ENCODE results near the gene SCG2.

SCG2 gene

DNA sequence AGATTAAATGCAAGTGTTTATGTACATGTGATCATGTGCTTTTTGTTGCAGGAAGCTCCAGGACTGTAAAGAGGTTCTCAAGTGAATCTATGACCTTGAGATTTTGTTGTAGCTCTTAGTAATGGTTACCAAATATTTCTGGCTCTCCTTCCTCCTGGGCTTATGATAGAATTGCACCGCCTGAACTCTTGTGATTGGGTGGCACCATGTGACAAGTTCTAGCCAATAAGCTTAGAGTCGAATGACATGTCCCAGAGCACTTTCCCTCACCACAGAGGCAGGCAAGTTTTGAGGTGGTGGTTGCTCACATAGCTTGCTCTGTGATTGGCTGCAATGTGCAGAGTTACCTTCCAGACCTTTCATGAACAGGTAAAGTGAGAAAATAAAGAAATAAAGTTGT lies 8.9 kb upstream of the SCG2 start:
- no peaks in the 10 kb centered on the region for H3K36me3 ChIP-seq (ENCODE audit: control insufficient read depth, low read length)
- H3K9me2 ChIP-seq (replicated peaks; ENCODE audit: control insufficient read depth, low read length): no peaks in the 10 kb centered on the region
- H3K4me3 ChIP-seq (ENCODE audit: low read length): no peak overlapping the region
- no peaks in the 10 kb centered on the region for H3K4me1 ChIP-seq (ENCODE audit: control insufficient read depth, low read length)
- H3K79me2 ChIP-seq (ENCODE audit: control insufficient read depth, low read length): no peaks in the 10 kb centered on the region
- no peaks in the 10 kb centered on the region for H3K9me3 ChIP-seq (ENCODE audit: control insufficient read depth, insufficient read depth, low read length)
- no peak overlapping the region for H3K27ac ChIP-seq (ENCODE audit: low read depth, low read length)
- H3F3A ChIP-seq (ENCODE audit: control insufficient read depth, insufficient read depth): no peaks in the 10 kb centered on the region
- TF ChIP-seq, protein P1, sequence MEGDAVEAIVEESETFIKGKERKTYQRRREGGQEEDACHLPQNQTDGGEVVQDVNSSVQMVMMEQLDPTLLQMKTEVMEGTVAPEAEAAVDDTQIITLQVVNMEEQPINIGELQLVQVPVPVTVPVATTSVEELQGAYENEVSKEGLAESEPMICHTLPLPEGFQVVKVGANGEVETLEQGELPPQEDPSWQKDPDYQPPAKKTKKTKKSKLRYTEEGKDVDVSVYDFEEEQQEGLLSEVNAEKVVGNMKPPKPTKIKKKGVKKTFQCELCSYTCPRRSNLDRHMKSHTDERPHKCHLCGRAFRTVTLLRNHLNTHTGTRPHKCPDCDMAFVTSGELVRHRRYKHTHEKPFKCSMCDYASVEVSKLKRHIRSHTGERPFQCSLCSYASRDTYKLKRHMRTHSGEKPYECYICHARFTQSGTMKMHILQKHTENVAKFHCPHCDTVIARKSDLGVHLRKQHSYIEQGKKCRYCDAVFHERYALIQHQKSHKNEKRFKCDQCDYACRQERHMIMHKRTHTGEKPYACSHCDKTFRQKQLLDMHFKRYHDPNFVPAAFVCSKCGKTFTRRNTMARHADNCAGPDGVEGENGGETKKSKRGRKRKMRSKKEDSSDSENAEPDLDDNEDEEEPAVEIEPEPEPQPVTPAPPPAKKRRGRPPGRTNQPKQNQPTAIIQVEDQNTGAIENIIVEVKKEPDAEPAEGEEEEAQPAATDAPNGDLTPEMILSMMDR (IDR thresholded peaks at IDR 0.05; ENCODE audit: low read depth, low read length, poor library complexity, severe bottlenecking): no peak
- no peak for TF ChIP-seq EZH2phosphoT487 (IDR thresholded peaks at IDR 0.05; ENCODE audit: borderline replicate concordance, low read length)
- H4K20me1 ChIP-seq (ENCODE audit: control insufficient read depth, insufficient read depth, low read depth, low read length): no peaks in the 10 kb centered on the region
- H3K27me3 ChIP-seq (ENCODE audit: control insufficient read depth, low read length): peaks cover 2% of the 10 kb centered on the region
- no peak overlapping the region for H3K4me2 ChIP-seq (ENCODE audit: low read length)

DNA sequence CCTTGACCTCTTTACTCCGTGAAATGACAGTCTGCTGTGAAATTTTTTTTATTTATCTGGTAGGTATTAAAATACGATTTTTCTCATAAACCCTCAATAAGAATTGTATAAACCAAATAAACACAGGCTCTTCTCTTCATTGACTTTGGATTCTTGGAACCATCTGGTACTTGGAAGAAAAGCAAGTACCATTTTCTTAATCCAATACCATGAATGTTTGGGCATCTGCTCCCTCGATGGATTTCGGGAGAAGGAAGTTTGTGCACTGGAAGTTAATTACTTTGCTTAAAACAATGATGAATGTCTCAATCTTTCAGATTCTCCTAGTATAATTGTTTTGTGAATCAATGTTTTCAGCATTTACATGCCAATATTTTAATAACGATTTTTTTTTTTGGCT lies 5.3 kb upstream of the SCG2 start:
- Histone ChIP-seq H3K4me3 (ENCODE audit: low read length) (no peak overlapping the region), H4K20me1 (ENCODE audit: control insufficient read depth, insufficient read depth, low read depth, low read length) (no peaks in the 10 kb centered on the region), H3F3A (ENCODE audit: control insufficient read depth, insufficient read depth) (no peaks in the 10 kb centered on the region), H3K27me3 (ENCODE audit: control insufficient read depth, low read length) (no peaks in the 10 kb centered on the region), H3K4me2 (ENCODE audit: low read length) (no peak overlapping the region), H3K27ac (ENCODE audit: low read depth, low read length) (no peak overlapping the region), H3K9me2 (replicated peaks; ENCODE audit: control insufficient read depth, low read length) (no peaks in the 10 kb centered on the region), H3K4me1 (ENCODE audit: control insufficient read depth, low read length) (no peaks in the 10 kb centered on the region), H3K9me3 (ENCODE audit: control insufficient read depth, insufficient read depth, low read length) (no peaks in the 10 kb centered on the region), H3K79me2 (ENCODE audit: control insufficient read depth, low read length) (no peaks in the 10 kb centered on the region), H3K36me3 (ENCODE audit: control insufficient read depth, low read length) (no peaks in the 10 kb centered on the region)
- TF ChIP-seq EZH2phosphoT487 (IDR thresholded peaks at IDR 0.05; ENCODE audit: borderline replicate concordance, low read length): no peak
- TF ChIP-seq, protein P1 (IDR thresholded peaks at IDR 0.05; ENCODE audit: low read depth, low read length, poor library complexity, severe bottlenecking): no peak

DNA sequence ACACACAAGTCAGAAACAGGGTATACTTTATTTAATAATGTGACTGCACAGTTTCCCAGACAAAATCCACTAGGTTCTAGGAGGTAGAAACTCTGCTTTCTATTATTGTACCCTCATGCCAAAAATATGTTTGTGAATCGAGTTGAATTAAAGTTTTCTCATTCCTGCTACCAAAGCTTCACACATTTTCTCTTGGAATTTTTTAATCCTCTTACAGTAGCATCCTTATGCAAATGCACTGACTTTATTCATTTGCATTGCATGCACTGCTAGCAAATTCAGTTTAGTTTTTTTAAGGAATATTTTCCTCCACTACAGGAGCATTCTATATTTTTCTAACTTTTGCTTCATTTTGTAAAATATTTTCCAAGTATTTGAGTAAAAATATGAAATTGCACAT lies 4.8 kb upstream of the SCG2 start:
- Histone ChIP-seq H3K4me1 (ENCODE audit: control insufficient read depth, low read length) (no peaks in the 10 kb centered on the region), H3K9me3 (ENCODE audit: control insufficient read depth, insufficient read depth, low read length) (no peaks in the 10 kb centered on the region), H3K4me2 (ENCODE audit: low read length) (no peak overlapping the region), H3F3A (ENCODE audit: control insufficient read depth, insufficient read depth) (no peaks in the 10 kb centered on the region), H3K4me3 (ENCODE audit: low read length) (no peak overlapping the region), H3K27ac (ENCODE audit: low read depth, low read length) (no peak overlapping the region), H4K20me1 (ENCODE audit: control insufficient read depth, insufficient read depth, low read depth, low read length) (no peaks in the 10 kb centered on the region), H3K27me3 (ENCODE audit: control insufficient read depth, low read length) (no peaks in the 10 kb centered on the region), H3K79me2 (ENCODE audit: control insufficient read depth, low read length) (no peaks in the 10 kb centered on the region), H3K9me2 (replicated peaks; ENCODE audit: control insufficient read depth, low read length) (no peaks in the 10 kb centered on the region), H3K36me3 (ENCODE audit: control insufficient read depth, low read length) (no peaks in the 10 kb centered on the region)
- TF ChIP-seq, protein P1 (IDR thresholded peaks at IDR 0.05; ENCODE audit: low read depth, low read length, poor library complexity, severe bottlenecking): no peak
- no peak for TF ChIP-seq EZH2phosphoT487 (IDR thresholded peaks at IDR 0.05; ENCODE audit: borderline replicate concordance, low read length)

DNA sequence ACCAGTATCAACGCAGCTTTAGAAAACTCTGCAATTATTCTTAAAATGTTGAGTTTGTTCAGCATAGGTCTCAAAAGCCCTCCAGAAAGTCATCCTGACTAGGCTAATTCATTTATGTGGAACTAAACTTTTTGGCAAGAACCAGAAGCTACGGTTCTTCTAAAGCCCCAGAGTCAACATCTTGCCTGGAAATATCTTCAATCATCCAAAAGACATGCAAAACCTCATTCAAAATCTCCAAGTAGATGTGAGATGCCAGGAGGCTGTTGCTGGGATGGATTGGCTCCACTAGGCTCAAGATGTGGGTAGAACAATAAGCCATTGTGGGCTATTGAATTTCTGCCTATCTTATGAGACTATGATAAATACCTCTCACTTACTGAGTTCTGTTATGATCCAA lies 2.1 kb upstream of the SCG2 start:
- no peaks in the 10 kb centered on the region for H3K79me2 ChIP-seq (ENCODE audit: control insufficient read depth, low read length)
- TF ChIP-seq, protein P1 (IDR thresholded peaks at IDR 0.05; ENCODE audit: low read depth, low read length, poor library complexity, severe bottlenecking): no peak
- no peak for TF ChIP-seq EZH2phosphoT487 (IDR thresholded peaks at IDR 0.05; ENCODE audit: borderline replicate concordance, low read length)
- no peak overlapping the region for H3K4me3 ChIP-seq (ENCODE audit: low read length)
- H3F3A ChIP-seq (ENCODE audit: control insufficient read depth, insufficient read depth): no peaks in the 10 kb centered on the region
- H3K27me3 ChIP-seq (ENCODE audit: control insufficient read depth, low read length): 0 out of 2 replicates have a peak, but pooled peaks cover 2% of the 10 kb centered on the region
- no peaks in the 10 kb centered on the region for H3K9me3 ChIP-seq (ENCODE audit: control insufficient read depth, insufficient read depth, low read length)
- H3K27ac ChIP-seq (ENCODE audit: low read depth, low read length): no peak overlapping the region
- no peak overlapping the region for H3K4me2 ChIP-seq (ENCODE audit: low read length)
- H3K4me1 ChIP-seq (ENCODE audit: control insufficient read depth, low read length): no peaks in the 10 kb centered on the region
- no peaks in the 10 kb centered on the region for H4K20me1 ChIP-seq (ENCODE audit: control insufficient read depth, insufficient read depth, low read depth, low read length)
- H3K36me3 ChIP-seq (ENCODE audit: control insufficient read depth, low read length): no peaks in the 10 kb centered on the region
- no peaks in the 10 kb centered on the region for H3K9me2 ChIP-seq (replicated peaks; ENCODE audit: control insufficient read depth, low read length)
